NT2/D1 (cell line): ENCODE results near the gene KBTBD4.
"Not testable (repeated sequence)": the region's sequence is repeated elsewhere in the genome, so short reads cannot be mapped to it uniquely, and the experiment has no call there.

Experiments used
- SUZ12 ChIP-seq: IDR thresholded peaks from 2 replicates; pipeline ENCODE4 v1.6.1; 2011; ENCODE audit not compliant: insufficient read length, insufficient read depth; ENCODE audit errors: extremely low read depth
- YY1 ChIP-seq: IDR thresholded peaks from 2 replicates; pipeline ENCODE4 v1.6.1; 2011; ENCODE audit not compliant: insufficient read length, insufficient read depth
- ZNF274 ChIP-seq: IDR thresholded peaks from 2 replicates; pipeline ENCODE4 v1.6.1; 2011; ENCODE audit warnings: mild to moderate bottlenecking, low read depth, low read length

GRCh38 chr11:47557004-47557403 is 21.8 kb downstream of the KBTBD4 start:
- TF ChIP-seq YY1, ZNF274, SUZ12: not testable (repeated sequence)
